ENCODE data around the gene NFS1.
A peak's percentile ranks its signal among the peaks of the same experiment; 100 is the strongest.
"Not testable (repeated sequence)": the region's sequence is repeated elsewhere in the genome, so short reads cannot be mapped to it uniquely, and the experiment has no call there.

NFS1 gene

GRCh38 chr20:35706591-35707529, 7.7 kb upstream of the NFS1 start:
- not testable (repeated sequence) for DNase-seq

GRCh38 chr20:35705894-35706293, 6.7 kb upstream of the NFS1 start:
- not testable (repeated sequence) for DNase-seq

GRCh38 chr20:35704514-35705261, 5.5 kb upstream of the NFS1 start:
- DNase-seq: no peak

GRCh38 chr20:35702824-35703695, 3.9 kb upstream of the NFS1 start:
- DNase-seq: no peak

GRCh38 chr20:35702051-35702823, 3.1 kb upstream of the NFS1 start:
- peak; percentile 55 for DNase-seq

GRCh38 chr20:35700625-35701148, 1.5 kb upstream of the NFS1 start:
- DNase-seq: no peak

- DNase-seq: no peak
Observed at GRCh38 chr20:35699957-35700624, 939 bp upstream of the NFS1 start.

GRCh38 chr20:35698298-35699126, 640 bp downstream of the NFS1 start:
- no peak for DNase-seq

- DNase-seq: no peak
Observed at GRCh38 chr20:35697696-35698297, 1.4 kb downstream of the NFS1 start.

- no peak for DNase-seq
Observed at GRCh38 chr20:35695978-35696377, 3.2 kb downstream of the NFS1 start.

- no peak for DNase-seq
Observed at GRCh38 chr20:35695245-35695749, 3.9 kb downstream of the NFS1 start.

- no peak for DNase-seq
Observed at GRCh38 chr20:35690265-35690664, 8.9 kb downstream of the NFS1 start.

GRCh38 chr20:35686872-35687271, 12.3 kb downstream of the NFS1 start:
- not testable (repeated sequence) for DNase-seq

GRCh38 chr20:35685368-35685767, 13.8 kb downstream of the NFS1 start:
- DNase-seq: not testable (repeated sequence)

GRCh38 chr20:35681960-35682359, 17.2 kb downstream of the NFS1 start:
- no peak for DNase-seq

GRCh38 chr20:35680452-35681183, 18.5 kb downstream of the NFS1 start:
- no peak for DNase-seq

- no peak for DNase-seq
Observed at GRCh38 chr20:35674921-35675320, 24.2 kb downstream of the NFS1 start.

- DNase-seq: no peak
Observed at GRCh38 chr20:35673884-35674283, 25.3 kb downstream of the NFS1 start.

GRCh38 chr20:35669681-35670080, 29.5 kb downstream of the NFS1 start:
- DNase-seq: no peak

All from fibroblast of skin of abdomen (primary cell).